ENCODE measurements around the gene ATP9B.
"Not testable (repeated sequence)": the region's sequence is repeated elsewhere in the genome, so short reads cannot be mapped to it uniquely, and the experiment has no call there.

ATP9B gene

DNA sequence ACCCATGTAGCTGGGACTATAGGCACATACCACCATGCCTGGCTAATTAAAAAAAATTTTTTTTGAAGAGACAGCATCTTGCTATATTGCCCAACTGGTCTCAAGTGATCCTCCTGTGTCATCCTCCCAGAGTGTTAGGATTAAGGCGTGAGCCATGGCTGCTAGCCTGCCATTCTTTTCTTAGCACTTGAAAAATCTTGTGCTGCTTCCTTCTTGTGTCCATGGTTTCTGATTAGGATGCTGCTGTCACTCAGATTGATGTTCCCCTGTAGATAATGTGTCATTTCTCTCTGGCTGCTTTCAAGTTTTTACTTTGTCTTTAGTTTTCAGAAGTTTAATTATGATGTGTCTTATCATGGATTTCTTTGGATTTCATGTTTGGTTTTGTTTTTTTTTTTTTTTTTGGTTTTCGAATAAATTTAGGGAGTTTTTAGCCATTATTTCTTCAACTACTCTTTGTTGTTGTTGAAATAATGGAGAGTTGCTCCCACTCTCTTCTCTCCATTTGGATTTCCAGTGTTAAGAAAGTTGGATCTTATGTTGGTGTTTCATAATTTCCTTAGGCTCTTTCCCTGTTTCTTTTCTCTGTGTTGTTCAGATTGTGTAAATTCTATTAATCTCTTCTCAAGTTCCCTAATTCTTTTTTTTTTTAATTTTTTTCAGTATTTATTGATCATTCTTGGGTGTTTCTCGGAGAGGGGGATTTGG lies 2.5 kb downstream of the ATP9B start:
- DNase-seq (ENCODE audit: low read depth): no peak

- not testable (repeated sequence) for DNase-seq (ENCODE audit: low read depth)
These were observed 3.5 kb downstream of the ATP9B start for GRCh38 chr18:79072655-79073054.

- no peak for DNase-seq (ENCODE audit: low read depth)
These were observed 8.0 kb downstream of the ATP9B start for GRCh38 chr18:79077181-79077580.

GRCh38 chr18:79078791-79079190 lies 9.6 kb downstream of the ATP9B start:
- not testable (repeated sequence) for DNase-seq (ENCODE audit: low read depth)

DNA sequence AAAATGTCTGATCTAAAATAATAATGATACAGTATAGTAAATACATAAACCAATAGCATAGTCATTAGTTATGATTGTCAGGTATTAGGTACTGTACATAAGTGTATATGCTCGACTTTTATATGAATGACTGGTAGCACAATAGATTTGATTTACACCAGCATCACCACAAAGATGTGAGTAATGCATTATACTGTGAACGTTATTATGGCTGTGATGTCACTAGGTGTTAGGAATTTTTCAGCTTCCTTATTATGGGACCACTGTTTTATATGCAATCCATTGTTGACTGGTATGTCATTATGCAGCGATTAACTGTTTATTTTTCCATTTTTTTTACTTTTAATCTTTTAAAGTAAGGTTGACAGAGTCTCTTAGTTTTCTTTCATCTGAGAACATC lies 23.7 kb downstream of the ATP9B start:
- no peak for DNase-seq (ENCODE audit: low read depth)

DNA sequence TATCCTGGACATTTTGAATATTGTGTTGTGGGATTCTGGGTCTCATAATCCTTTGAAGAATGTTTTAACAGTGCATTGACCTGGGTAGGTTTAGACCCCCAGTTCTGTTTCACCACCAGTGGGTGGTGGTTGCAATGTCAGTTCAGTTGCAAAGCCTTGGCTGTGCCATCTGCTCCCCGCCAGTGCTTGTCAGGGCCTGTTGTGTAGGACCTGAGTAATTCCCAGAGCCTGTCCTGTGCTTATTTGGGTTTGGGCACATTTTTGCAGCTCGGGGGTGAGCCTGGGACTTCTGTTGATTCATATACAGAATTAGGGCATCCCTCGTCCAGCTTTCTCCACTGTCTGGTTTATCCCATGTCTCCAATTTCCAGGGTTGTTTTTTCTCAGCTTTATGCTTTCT lies 24.8 kb downstream of the ATP9B start:
- DNase-seq (ENCODE audit: low read depth): no peak

DNA sequence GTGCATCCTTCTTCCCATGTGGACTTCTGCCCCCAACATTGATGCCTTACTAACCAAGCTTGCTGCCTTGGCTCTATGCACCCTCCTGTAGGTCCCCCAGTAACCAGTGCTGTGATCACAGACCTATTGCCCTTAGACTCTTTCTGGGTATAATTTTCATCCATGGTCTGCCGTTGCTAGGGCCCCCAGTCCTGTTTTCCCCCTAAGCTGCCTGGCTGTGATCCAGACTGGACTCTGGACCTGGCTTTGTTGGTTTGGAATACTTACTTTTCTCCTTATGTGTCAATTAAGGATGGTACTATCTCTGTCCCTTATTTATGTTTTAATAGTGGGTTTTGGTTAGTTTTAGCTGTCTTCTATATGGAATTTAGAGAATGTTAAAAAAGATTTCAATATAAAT lies 26.0 kb downstream of the ATP9B start:
- no peak for DNase-seq (ENCODE audit: low read depth)

GRCh38 chr18:79100944-79101343 lies 31.8 kb downstream of the ATP9B start:
- DNase-seq (ENCODE audit: low read depth): no peak

- no peak for DNase-seq (ENCODE audit: low read depth)
These were observed 33.7 kb downstream of the ATP9B start for GRCh38 chr18:79102886-79103285.

GRCh38 chr18:79104137-79104536 lies 34.9 kb downstream of the ATP9B start:
- DNase-seq (ENCODE audit: low read depth): no peak

DNA sequence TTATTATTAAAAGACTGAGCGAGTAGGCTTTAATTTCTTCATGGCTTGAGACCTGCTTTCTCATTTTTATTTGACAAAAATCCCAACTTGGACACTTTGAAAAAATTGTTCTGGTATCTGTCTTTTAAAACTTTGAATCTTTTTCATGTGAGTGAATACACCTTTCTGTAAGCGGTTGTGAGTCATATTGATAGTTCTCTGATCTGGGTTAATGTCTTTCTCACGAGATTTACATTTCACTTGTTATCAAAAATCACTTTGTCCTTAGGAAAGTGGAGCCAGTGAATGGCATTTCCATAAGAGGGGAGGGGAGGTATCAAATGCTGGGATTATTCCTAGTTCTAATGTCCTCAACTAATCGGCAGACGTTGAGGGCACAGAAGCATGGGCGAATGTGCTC lies 36.3 kb downstream of the ATP9B start:
- DNase-seq (ENCODE audit: low read depth): no peak

DNA sequence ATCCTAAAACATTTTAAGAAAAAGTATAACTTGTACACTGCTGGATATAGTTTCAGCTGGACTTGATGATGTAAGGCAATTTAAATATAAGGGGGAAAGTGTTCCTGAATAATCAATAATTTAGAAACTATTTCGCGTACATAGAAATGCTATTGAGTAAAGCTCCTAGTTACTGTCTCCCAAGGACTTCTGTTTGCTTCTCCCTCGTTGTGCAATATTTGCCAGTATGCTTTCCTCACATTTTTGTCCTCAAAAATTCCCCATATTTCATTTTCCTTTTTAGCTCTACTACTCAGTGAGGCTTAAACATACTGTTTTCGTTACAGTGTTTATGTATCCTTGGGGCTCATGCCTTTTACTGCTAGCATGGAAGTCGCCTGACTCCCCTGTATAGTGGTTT lies 36.9 kb downstream of the ATP9B start:
- DNase-seq (ENCODE audit: low read depth): no peak

GRCh38 chr18:79107886-79108285 lies 38.7 kb downstream of the ATP9B start:
- no peak for DNase-seq (ENCODE audit: low read depth)

DNA sequence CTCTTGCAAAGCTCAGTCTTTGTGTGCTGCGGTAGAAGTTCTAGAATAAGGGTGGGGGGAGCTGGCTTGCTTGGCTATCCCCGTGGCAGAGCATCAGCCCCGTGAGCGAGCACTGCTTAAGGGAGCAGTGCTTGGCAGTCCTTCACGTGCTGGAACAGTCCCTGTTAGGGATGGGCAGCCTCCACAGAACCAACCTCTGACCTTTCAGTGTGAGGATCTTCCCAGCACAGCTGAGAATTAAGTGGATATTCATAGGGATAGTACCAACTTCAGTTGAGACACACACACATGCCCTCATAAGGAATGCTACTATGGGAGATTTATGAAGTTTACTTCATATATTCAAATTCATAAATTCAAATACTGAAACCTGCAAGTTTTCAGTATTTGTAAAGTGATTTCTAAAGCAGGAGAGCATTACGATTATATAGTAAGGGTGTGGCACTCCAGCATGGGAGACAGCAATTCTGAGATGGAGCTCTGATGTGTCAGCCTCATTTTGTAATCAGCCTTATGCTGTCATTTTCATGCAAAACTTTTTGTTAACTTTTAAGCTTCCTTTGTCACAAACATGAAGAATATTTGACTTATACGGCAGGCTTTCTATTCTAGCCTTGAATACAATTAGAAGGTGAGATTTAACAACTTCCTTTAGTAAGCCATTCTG lies 39.5 kb downstream of the ATP9B start:
- no peak for DNase-seq (ENCODE audit: low read depth)

DNA sequence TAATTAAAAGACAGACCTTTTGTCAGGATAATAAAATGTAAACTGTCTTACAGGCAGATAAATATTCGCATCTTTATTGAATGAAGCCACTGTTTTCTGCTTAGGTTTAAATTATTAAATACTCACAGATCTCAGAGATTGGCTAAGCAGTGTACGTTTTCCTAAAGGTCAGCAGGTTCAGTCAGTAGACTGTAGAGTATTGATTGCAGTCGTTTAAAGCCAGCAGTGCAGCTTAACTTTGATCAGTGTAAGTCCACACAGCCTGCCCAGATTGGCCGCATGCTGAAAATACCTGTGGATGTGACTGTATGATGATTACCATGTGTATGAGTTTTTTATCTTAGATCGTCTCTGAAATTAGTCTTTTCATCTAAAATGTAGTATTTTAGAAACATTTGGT lies 42.3 kb downstream of the ATP9B start:
- DNase-seq (ENCODE audit: low read depth): no peak

DNA sequence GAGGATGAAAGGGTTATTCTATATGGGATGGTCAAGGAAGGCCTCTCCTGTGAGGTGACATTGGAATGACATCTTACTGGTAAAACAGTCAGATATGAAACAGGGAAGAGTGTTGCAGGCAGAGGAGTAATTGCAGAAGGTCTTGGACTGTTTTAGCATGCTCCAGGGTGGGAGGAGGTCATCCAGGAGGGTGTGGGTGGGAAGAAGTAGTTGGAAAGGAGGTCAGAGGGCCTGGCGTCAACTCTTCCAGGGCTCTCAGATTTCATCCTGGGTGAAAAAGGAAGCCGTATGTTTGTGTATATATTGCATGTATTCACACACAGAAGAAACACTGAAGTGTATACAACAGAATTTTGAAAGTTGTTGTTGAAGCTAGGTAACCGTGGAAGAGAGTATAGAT lies 48.2 kb downstream of the ATP9B start:
- DNase-seq (ENCODE audit: low read depth): no peak

- DNase-seq (ENCODE audit: low read depth): no peak
These were observed 48.6 kb downstream of the ATP9B start for GRCh38 chr18:79117788-79118187.

DNA sequence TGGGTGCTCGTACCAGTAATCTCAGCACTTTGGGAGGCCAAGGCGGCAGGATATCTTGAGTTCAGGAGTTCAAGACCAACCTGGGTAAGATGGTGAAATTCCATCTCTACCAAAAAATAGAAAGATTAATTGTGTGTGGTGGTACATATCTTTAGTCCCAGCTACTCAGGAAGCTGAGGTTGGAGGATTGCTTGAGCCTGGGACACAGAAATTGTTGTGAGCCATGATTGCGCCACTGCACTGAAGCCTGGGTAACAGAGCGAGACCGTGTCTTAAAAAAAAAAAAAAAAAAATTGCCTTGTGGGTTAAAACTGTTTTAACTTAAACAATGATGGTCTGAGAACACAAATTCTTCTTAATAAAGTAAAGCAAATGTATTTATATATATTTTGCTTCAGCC lies 49.6 kb downstream of the ATP9B start:
- DNase-seq (ENCODE audit: low read depth): no peak

GRCh38 chr18:79121746-79122474 lies 52.7 kb downstream of the ATP9B start:
- no peak for DNase-seq (ENCODE audit: low read depth)

- no peak for DNase-seq (ENCODE audit: low read depth)
These were observed 54.8 kb downstream of the ATP9B start for GRCh38 chr18:79123948-79124347.

- DNase-seq (ENCODE audit: low read depth): no peak
These were observed 59.9 kb downstream of the ATP9B start for GRCh38 chr18:79129120-79129519.

GRCh38 chr18:79133724-79134123 lies 64.5 kb downstream of the ATP9B start:
- DNase-seq (ENCODE audit: low read depth): no peak

DNA sequence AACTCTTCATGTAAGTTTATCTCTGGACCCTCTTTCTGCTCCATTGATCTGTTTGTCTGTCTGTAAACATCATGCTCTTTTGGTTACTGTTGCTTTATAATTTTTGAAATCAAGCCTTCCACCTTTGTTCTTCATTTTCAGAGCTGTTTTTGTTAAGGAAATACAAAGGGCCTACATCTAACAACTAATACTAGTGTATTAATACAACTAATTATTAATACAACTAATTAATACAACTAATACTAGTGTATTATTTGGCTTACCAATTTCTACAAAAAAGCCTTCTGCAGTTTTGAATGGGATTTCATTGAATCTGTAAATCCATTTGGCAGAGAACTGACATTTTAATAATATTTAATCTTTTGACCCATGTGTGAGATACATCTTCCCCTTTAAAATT lies 66.7 kb downstream of the ATP9B start:
- no peak for DNase-seq (ENCODE audit: low read depth)
